Ishikawa (cell line): ENCODE measurements around the gene MAP3K13.

ENCODE experiments used
- CEBPB ChIP-seq: IDR thresholded peaks from 2 replicates; pipeline ENCODE4 v1.6.1; 2012
- CREB1 ChIP-seq: IDR thresholded peaks from 2 replicates; pipeline ENCODE4 v1.6.1; 2012; ENCODE audit warnings: low read depth
- EGR1 ChIP-seq: IDR thresholded peaks from 2 replicates; pipeline ENCODE4 v1.6.1; 2012
- EP300 ChIP-seq: IDR thresholded peaks from 2 replicates; pipeline ENCODE4 v1.6.1; 2012; ENCODE audit warnings: borderline replicate concordance
- FOXM1 ChIP-seq: IDR thresholded peaks from 2 replicates; pipeline ENCODE4 v1.6.1; 2012; ENCODE audit warnings: low read depth, borderline replicate concordance
- MAX ChIP-seq: IDR thresholded peaks from 2 replicates; pipeline ENCODE4 v1.6.1; 2012
- NFIC ChIP-seq: IDR thresholded peaks from 2 replicates; pipeline ENCODE4 v1.6.1; 2012
- RAD21 ChIP-seq: IDR thresholded peaks from 2 replicates; pipeline ENCODE4 v1.6.1; 2012; ENCODE audit warnings: low read depth
- REST ChIP-seq: IDR thresholded peaks from 2 replicates; pipeline ENCODE4 v1.6.1; 2012; ENCODE audit warnings: low read depth, mild to moderate bottlenecking
- TAF1 ChIP-seq: IDR thresholded peaks from 2 replicates; pipeline ENCODE4 v1.6.1; 2012; ENCODE audit warnings: low read depth, mild to moderate bottlenecking
- TCF12 ChIP-seq: IDR thresholded peaks from 2 replicates; pipeline ENCODE4 v1.6.1; 2012; ENCODE audit warnings: low read depth
- TEAD4 ChIP-seq: IDR thresholded peaks from 2 replicates; pipeline ENCODE4 v1.6.1; 2012
- USF1 ChIP-seq: IDR thresholded peaks from 2 replicates; pipeline ENCODE4 v1.6.1; 2012
- YY1 ChIP-seq: IDR thresholded peaks from 2 replicates; pipeline ENCODE4 v1.6.1; 2012; ENCODE audit warnings: low read depth
- ZBTB7A ChIP-seq: IDR thresholded peaks from 2 replicates; pipeline ENCODE4 v1.6.1; 2012; ENCODE audit warnings: low read depth

Gene MAP3K13

DNA sequence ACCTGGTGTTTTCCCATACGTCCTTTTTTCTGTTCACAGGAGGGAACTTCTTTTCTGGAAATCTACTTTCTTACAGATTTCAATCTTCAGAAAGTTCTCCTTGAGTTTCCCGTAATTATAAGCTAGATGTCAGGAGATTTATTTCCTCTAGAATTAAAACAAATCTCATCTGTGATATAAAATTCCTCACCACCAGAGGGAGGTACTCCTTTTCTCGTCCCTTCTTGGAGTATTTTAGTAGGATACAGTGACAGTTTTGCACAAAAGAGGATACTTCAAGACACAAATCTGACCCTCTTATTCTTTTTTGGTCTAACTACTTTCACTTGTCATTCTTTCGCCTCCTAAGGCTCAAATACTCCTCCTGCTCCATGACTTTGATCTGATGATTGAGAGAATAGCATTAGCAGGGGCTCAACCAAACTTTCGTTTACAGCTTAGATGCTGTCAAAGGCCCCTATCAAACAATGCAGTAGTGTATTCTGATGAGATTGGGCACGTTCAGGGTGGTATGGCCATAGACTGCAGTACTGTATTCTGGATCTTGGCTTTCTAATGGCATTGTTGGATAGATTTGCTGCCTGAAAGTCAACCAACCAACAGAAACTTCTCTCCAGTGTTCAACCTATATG is 97.9 kb downstream of the MAP3K13 start:
- TF ChIP-seq CEBPB = no peak
- no peak for TF ChIP-seq USF1
- no peak for TF ChIP-seq TAF1
- no peak for TF ChIP-seq REST
- TF ChIP-seq RAD21 = peak; percentile 60
- no peak for TF ChIP-seq TCF12
- TF ChIP-seq ZBTB7A = no peak
- TF ChIP-seq FOXM1 = no peak

DNA sequence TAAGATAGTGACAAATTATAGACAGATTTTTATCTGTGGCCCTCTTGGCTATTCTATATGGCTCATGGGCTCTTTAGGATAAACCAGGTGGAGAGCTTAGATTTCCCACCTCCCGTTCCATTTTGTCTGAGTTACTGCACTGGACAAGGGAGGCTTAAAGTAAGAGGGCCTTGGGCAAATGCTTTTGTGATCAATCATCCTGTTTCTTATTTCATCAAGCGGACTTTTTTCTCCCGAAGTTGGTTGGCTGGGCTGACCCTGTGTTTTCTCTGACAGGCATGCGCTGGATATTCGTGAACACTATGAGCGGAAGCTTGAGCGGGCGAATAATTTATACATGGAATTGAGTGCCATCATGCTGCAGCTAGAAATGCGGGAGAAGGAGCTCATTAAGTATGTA is 102.5 kb downstream of the MAP3K13 start:
- TF ChIP-seq MAX (no peak), CREB1 (no peak), EP300 (no peak), EGR1 (no peak), USF1 (no peak), TCF12 (no peak), TEAD4 (no peak), RAD21 (no peak), FOXM1 (no peak), YY1 (no peak), ZBTB7A (no peak), TAF1 (no peak), CEBPB (no peak), REST (no peak), NFIC (no peak)

- TF ChIP-seq TEAD4 (no peak), FOXM1 (no peak), NFIC (no peak), CEBPB (no peak), TAF1 (no peak), ZBTB7A (no peak), TCF12 (no peak), REST (no peak), USF1 (no peak), EGR1 (no peak), RAD21 (no peak), CREB1 (no peak), YY1 (no peak), EP300 (no peak), MAX (no peak)
These were observed 106.6 kb downstream of the MAP3K13 start for GRCh38 chr3:185469542-185469941.

GRCh38 chr3:185470323-185470722 is 107.4 kb downstream of the MAP3K13 start:
- TF ChIP-seq REST = no peak
- no peak for TF ChIP-seq RAD21
- no peak for TF ChIP-seq TEAD4
- no peak for TF ChIP-seq ZBTB7A
- TF ChIP-seq MAX = no peak
- no peak for TF ChIP-seq NFIC
- TF ChIP-seq CREB1 = no peak
- no peak for TF ChIP-seq TAF1
- TF ChIP-seq CEBPB = no peak
- TF ChIP-seq USF1 = no peak
- no peak for TF ChIP-seq EP300
- no peak for TF ChIP-seq EGR1
- TF ChIP-seq TCF12 = no peak
- no peak for TF ChIP-seq FOXM1
- no peak for TF ChIP-seq YY1
